Stimulated activated CD4-positive, alpha-beta T cell treated with anti-CD3 and anti-CD28 coated beads, Interleukin-1b, Interleukin-23, amount 100 ng/mL, for 24 hours (primary cell): ENCODE data around the gene EEF1A2.

Source experiments
- DNase-seq, 4 experiments: peaks; one replicate each; pipeline ENCODE4 v3.0.0-alpha.2; 2020; ENCODE audit warnings: low read depth in 4 of 4, low spot score in 1 of 4

The EEF1A2 gene

GRCh38 chr20:63500902-63501817 is 2.3 kb upstream of the EEF1A2 start:
- no peak for DNase-seq

- no peak for DNase-seq
Measured at GRCh38 chr20:63500151-63500901, 1.4 kb upstream of the EEF1A2 start.

- no peak for DNase-seq
Measured at GRCh38 chr20:63499338-63499969, 571 bp upstream of the EEF1A2 start.

- DNase-seq: no peak
Measured at GRCh38 chr20:63497946-63498935, 642 bp downstream of the EEF1A2 start.

GRCh38 chr20:63497138-63497945 is 1.5 kb downstream of the EEF1A2 start:
- no peak for DNase-seq

GRCh38 chr20:63496596-63497120 is 2.2 kb downstream of the EEF1A2 start:
- DNase-seq: no peak

- peak; percentile 64 to 71 (median 65) for DNase-seq
Measured at GRCh38 chr20:63495741-63496595, 2.9 kb downstream of the EEF1A2 start.

- DNase-seq: no peak
Measured at GRCh38 chr20:63495167-63495720, 3.6 kb downstream of the EEF1A2 start.

- DNase-seq: no peak
Measured at GRCh38 chr20:63494420-63495166, 4.3 kb downstream of the EEF1A2 start.

- DNase-seq: no peak
Measured at GRCh38 chr20:63494084-63494419, 4.8 kb downstream of the EEF1A2 start.

- no peak for DNase-seq
Measured at GRCh38 chr20:63493563-63494020, 5.3 kb downstream of the EEF1A2 start.

- no peak for DNase-seq
Measured at GRCh38 chr20:63492982-63493381, 5.9 kb downstream of the EEF1A2 start.

- DNase-seq: no peak
Measured at GRCh38 chr20:63492518-63492917, 6.4 kb downstream of the EEF1A2 start.

GRCh38 chr20:63491635-63492230 is 7.2 kb downstream of the EEF1A2 start:
- no peak for DNase-seq

- no peak for DNase-seq
Measured at GRCh38 chr20:63491078-63491477, 7.8 kb downstream of the EEF1A2 start.

- no peak for DNase-seq
Measured at GRCh38 chr20:63490416-63490815, 8.5 kb downstream of the EEF1A2 start.
